ENCODE data around the gene APMAP.
"Not testable (repeated sequence)": the region's sequence is repeated elsewhere in the genome, so short reads cannot be mapped to it uniquely, and the experiment has no call there.

The APMAP gene

DNA sequence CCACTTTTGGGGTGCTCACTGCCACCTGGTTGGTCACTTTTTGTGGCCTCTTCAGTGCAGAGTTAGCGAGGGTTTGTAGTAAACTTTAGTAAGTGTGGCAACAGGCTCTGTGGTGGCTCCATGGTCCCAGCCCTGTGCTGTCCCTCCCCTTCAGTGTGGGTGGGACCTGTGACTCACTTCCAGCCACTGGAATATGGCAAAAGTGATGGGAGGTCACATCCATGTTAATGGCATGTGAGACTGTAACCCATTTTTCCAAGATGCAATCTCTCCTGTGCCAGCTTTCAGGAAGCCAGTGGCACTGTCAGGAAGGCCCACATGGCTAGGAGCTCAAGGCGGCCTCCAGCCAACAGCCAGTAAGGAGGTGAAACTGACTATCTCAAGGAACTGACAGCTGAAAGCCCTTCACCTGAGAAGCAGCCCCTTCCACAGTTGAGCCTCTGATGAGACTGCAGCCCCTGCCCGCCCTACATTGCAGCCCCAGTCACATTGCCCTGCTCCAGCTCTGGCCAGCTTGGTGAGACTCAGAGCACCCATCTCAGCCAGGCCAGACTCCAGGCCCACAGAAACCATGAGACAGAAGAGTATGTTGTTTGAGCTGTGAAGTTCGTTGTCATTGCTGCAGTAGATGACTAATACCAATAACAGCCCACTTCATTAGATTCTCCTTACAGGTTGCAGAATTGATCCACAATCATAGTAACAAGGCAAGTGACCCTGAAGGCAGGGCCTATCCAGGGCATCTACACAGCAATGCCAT, 56.6 kb downstream of the APMAP start:
- DNase-seq (ENCODE audit: low spot score), result no peak
- TF ChIP-seq, protein P1, sequence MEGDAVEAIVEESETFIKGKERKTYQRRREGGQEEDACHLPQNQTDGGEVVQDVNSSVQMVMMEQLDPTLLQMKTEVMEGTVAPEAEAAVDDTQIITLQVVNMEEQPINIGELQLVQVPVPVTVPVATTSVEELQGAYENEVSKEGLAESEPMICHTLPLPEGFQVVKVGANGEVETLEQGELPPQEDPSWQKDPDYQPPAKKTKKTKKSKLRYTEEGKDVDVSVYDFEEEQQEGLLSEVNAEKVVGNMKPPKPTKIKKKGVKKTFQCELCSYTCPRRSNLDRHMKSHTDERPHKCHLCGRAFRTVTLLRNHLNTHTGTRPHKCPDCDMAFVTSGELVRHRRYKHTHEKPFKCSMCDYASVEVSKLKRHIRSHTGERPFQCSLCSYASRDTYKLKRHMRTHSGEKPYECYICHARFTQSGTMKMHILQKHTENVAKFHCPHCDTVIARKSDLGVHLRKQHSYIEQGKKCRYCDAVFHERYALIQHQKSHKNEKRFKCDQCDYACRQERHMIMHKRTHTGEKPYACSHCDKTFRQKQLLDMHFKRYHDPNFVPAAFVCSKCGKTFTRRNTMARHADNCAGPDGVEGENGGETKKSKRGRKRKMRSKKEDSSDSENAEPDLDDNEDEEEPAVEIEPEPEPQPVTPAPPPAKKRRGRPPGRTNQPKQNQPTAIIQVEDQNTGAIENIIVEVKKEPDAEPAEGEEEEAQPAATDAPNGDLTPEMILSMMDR (IDR thresholded peaks at IDR 0.05; ENCODE audit: extremely low read depth, insufficient read depth, missing control alignments), result no peak
- in situ Hi-C loops (cut with MboI; ENCODE audit: low pct_unique_long_range_greater_than_20kb, low sequenced_read_pairs, unreplicated experiment), result no loop called here

DNA sequence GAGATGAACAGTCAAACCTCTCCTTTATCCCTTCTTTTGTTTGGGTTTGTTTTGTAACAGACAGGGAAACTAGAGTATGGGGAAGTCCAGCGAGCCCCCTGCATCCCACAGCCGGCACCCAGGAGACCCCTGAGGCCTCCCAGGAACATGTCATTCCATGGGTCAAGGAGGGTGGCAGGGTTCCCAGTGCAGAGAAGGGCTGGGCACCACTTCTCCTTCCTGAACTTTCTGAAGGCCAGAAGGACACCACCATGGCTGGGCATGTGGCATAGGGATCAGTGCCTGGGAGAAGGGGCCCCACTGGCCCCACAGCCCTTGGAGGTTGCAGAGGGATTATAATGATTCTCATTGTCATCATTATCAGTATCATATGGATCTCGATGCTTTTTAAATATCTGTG, 57.4 kb downstream of the APMAP start:
- in situ Hi-C loops (cut with MboI; ENCODE audit: low pct_unique_long_range_greater_than_20kb, low sequenced_read_pairs, unreplicated experiment), result no loop called here
- DNase-seq (ENCODE audit: low spot score), result no peak
- TF ChIP-seq, protein P1 (IDR thresholded peaks at IDR 0.05; ENCODE audit: extremely low read depth, insufficient read depth, missing control alignments), result no peak

DNA sequence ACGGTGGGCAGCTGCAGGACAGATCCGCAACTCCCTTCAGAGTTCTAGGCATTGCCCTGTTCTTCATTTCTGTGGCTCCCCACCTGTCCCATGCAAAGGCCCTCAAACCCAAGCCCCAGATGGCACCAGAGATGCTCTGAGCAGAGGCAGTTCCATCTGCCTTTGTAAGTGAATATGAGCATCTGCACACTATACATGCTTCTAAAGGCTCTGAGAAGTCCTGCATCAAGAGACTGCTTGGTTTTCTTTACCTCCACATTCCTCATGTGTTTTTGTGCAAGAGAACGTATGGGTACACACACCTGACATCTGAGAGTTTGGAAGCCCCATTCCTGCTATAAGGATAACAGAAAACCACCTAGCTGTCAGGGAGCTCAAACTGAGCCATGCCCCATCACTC, 57.8 kb downstream of the APMAP start:
- TF ChIP-seq, protein P1 (IDR thresholded peaks at IDR 0.05; ENCODE audit: extremely low read depth, insufficient read depth, missing control alignments), result no peak
- in situ Hi-C loops (cut with MboI; ENCODE audit: low pct_unique_long_range_greater_than_20kb, low sequenced_read_pairs, unreplicated experiment), result no loop called here
- no peak for DNase-seq (ENCODE audit: low spot score)

DNA sequence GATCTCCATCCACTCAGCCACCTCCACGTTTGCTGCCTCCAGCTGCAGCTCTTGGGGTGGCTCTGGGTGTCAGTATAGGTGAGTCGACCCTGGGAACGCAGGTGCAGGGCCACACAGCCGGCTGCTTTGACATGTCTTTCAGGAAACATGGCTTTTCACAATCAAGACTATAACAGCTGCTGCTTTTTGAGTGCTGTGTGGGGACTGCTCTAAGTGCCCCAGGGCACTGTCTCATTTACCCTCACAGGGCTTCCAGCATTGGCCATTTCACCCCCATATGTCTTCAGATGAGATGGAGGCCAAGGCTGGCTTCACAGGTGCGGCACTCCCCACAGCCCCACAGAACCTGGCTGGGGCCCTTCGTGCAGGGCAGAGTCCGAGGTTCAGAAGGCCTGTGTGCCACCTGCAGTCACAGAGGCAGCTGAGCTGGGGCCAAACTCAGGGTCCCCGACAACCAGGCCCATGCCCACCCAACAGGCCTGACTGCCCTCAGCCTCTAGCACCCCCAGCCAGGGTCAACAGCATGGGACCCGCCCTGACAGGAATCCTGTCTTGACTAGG, 58.4 kb downstream of the APMAP start:
- DNase-seq (ENCODE audit: low spot score), result no peak
- TF ChIP-seq, protein P1 (IDR thresholded peaks at IDR 0.05; ENCODE audit: extremely low read depth, insufficient read depth, missing control alignments), result no peak
- in situ Hi-C loops (cut with MboI; ENCODE audit: low pct_unique_long_range_greater_than_20kb, low sequenced_read_pairs, unreplicated experiment), result no loop called here

- DNase-seq (ENCODE audit: low spot score), result no peak
- in situ Hi-C loops (cut with MboI; ENCODE audit: low pct_unique_long_range_greater_than_20kb, low sequenced_read_pairs, unreplicated experiment), result no loop called here
- TF ChIP-seq, protein P1 (IDR thresholded peaks at IDR 0.05; ENCODE audit: extremely low read depth, insufficient read depth, missing control alignments), result no peak
Observed at GRCh38 chr20:24933266-24933908, 59.2 kb downstream of the APMAP start.

GRCh38 chr20:24931893-24932292, 60.7 kb downstream of the APMAP start:
- DNase-seq (ENCODE audit: low spot score); in situ Hi-C loops (cut with MboI; ENCODE audit: low pct_unique_long_range_greater_than_20kb, low sequenced_read_pairs, unreplicated experiment): not testable (repeated sequence)
